ENCODE measurements around the gene RFWD3. TPM values are rescaled to one million over a fixed set of nuclear protein-coding genes. Genes with fewer than 3 reads are reported as not detected.
A peak's percentile ranks its signal among the peaks of the same experiment; 100 is the strongest.

Gene RFWD3
- polyA plus RNA-seq, 1 experiment = 13.4 TPM

DNA sequence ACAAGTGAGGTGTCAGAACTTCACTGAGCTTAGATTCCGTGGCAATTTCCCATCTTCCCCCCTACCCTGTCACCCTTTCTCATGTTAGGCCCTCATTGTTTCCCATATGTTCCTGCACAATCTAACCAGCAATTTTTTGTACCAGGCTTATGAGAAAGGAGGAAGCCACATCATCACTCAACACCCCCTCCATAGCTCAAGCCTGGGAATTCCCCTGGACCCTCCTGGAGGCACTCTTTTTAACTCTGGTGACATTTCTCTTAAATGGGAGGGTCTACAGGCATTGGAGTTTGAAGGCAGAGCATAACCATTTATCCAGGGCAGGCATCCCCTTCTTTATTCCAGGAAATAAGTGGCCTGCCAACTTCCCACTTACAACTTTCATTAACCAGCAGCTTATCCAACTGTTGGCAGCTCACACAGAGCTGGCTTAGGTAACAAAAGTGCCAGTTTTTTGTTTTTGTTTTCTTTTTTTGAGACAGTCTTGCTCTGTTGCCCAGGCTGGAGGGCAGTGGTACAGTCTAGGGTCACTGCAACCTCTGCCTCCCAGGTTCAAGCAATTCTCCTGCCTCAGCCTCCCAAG, 49.4 kb downstream of the RFWD3 start:
- CTCF ChIA-PET = interaction anchor here (1.0 kb wide), 1 partner anchor 34 kb away, joined by 3 read pairs; no protein-coding TSS in a partner anchor
- H3K4me3 ChIP-seq (ENCODE audit: low read depth, low read length) = no peak overlapping the region
- H3K27me3 ChIP-seq (ENCODE audit: control insufficient read depth, insufficient read depth, low read length) = no peaks in the 10 kb centered on the region
- H3K27ac ChIP-seq (ENCODE audit: low read depth, low read length) = no peak overlapping the region
- H3K9me3 ChIP-seq (ENCODE audit: control insufficient read depth, insufficient read depth, low read length) = no peaks in the 10 kb centered on the region
- no peak for DNase-seq (ENCODE audit: low read depth, low spot score)
- TF ChIP-seq, protein P1, sequence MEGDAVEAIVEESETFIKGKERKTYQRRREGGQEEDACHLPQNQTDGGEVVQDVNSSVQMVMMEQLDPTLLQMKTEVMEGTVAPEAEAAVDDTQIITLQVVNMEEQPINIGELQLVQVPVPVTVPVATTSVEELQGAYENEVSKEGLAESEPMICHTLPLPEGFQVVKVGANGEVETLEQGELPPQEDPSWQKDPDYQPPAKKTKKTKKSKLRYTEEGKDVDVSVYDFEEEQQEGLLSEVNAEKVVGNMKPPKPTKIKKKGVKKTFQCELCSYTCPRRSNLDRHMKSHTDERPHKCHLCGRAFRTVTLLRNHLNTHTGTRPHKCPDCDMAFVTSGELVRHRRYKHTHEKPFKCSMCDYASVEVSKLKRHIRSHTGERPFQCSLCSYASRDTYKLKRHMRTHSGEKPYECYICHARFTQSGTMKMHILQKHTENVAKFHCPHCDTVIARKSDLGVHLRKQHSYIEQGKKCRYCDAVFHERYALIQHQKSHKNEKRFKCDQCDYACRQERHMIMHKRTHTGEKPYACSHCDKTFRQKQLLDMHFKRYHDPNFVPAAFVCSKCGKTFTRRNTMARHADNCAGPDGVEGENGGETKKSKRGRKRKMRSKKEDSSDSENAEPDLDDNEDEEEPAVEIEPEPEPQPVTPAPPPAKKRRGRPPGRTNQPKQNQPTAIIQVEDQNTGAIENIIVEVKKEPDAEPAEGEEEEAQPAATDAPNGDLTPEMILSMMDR (IDR thresholded peaks at IDR 0.05; ENCODE audit: low read depth, low read length) = no peak
- POLR2A ChIA-PET = interaction anchor here (1.1 kb wide), 1 partner anchor 10 kb away, joined by 4 read pairs; the partner anchor contains the start of gene GLG1

DNA sequence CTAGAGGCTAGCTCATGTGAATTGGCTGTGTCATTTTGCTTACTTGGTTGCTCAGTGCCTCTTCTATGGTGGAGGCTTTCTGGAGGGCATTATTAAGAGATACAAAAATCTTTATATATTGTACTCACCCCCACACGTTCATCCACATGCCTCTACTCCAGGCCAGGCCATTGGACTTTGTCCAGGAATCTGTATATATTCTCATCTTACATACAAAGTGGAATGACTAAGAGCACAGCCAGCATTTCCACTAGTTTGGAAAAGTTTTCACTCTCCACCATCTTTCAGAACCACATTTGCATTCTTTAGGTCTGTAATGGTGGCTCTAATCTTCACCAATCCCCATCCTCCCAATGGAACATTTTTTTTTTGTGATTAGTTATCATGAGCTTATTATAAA, 55.0 kb downstream of the RFWD3 start:
- TF ChIP-seq, protein P1 (IDR thresholded peaks at IDR 0.05; ENCODE audit: low read depth, low read length) = no peak
- ChIA-PET POLR2A (interaction anchor here (0.6 kb wide), 1 partner anchor 302 kb away, joined by 4 read pairs; no protein-coding TSS in a partner anchor), CTCF (interaction anchor here (1.4 kb wide), 1 partner anchor 11 kb away, joined by 9 read pairs; no protein-coding TSS in a partner anchor)
- no peaks in the 10 kb centered on the region; the same call in 1 of the 2 replicates for H3K9me3 ChIP-seq (ENCODE audit: control insufficient read depth, insufficient read depth, low read length)
- no peaks in the 10 kb centered on the region for H3K27me3 ChIP-seq (ENCODE audit: control insufficient read depth, insufficient read depth, low read length)
- no peak overlapping the region for H3K4me3 ChIP-seq (ENCODE audit: low read depth, low read length)
- H3K27ac ChIP-seq (ENCODE audit: low read depth, low read length) = peak overlapping the region; percentile 85
- DNase-seq (ENCODE audit: low read depth, low spot score) = peak; percentile 83

DNA sequence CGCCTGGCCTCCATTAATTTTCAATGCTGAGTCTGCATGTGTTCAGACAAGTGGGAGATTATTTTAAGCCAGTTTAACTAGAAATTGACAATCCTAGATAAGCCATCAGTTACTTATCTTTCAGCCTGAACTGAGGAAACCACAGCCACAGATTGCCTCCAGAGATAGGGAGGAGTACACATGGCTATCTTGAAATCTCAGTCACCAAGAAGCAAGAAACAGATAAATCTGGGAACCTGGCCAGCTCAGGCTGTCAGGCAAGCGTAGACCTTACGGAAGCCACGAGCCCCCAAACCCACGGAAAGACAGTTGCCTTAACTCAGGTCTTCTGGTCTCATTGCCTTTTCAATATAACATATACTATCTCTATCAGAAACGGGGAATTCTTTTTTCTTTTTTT, 57.7 kb downstream of the RFWD3 start:
- Histone ChIP-seq H3K27ac (ENCODE audit: low read depth, low read length) (no peak overlapping the region), H3K4me3 (ENCODE audit: low read depth, low read length) (no peak overlapping the region), H3K9me3 (ENCODE audit: control insufficient read depth, insufficient read depth, low read length) (no peaks in the 10 kb centered on the region; the same call in 1 of the 2 replicates), H3K27me3 (ENCODE audit: control insufficient read depth, insufficient read depth, low read length) (no peaks in the 10 kb centered on the region)
- ChIA-PET POLR2A (interaction anchor here (0.7 kb wide), 1 partner anchor 18 kb away, joined by 4 read pairs; no protein-coding TSS in a partner anchor), CTCF (no interaction called here)
- DNase-seq (ENCODE audit: low read depth, low spot score) = no peak
- TF ChIP-seq, protein P1 (IDR thresholded peaks at IDR 0.05; ENCODE audit: low read depth, low read length) = no peak

DNA sequence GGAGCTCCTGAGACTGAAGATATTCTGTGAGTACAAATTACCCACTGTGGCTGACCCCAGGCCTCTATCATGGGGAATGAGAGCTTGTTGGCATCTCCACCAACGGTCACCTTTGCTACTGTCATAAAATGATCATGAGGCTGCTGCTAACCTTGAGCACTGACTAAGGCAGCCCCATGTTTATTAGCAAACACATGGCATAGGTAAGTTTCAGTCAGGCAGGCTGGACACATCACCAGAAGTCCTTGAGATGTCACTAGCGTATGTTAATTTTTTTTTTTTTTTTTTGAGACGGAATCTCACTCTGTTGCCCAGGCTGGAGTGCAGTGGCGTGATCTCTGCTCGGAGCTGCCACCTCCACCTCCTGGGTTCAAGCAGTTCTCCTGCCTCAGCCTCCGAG, 58.3 kb downstream of the RFWD3 start:
- Histone ChIP-seq H3K9me3 (ENCODE audit: control insufficient read depth, insufficient read depth, low read length) (no peaks in the 10 kb centered on the region; the same call in 1 of the 2 replicates), H3K27me3 (ENCODE audit: control insufficient read depth, insufficient read depth, low read length) (no peaks in the 10 kb centered on the region), H3K4me3 (ENCODE audit: low read depth, low read length) (no peak overlapping the region), H3K27ac (ENCODE audit: low read depth, low read length) (no peak overlapping the region)
- POLR2A ChIA-PET = interaction anchor here (1.4 kb wide), 1 partner anchor 18 kb away, joined by 4 read pairs; no protein-coding TSS in a partner anchor
- no peak for DNase-seq (ENCODE audit: low read depth, low spot score)
- CTCF ChIA-PET = interaction anchor here (0.6 to 1.2 kb wide), 3 partner anchors 12 to 125 kb away, joined by 3 to 4 read pairs (median 3); no protein-coding TSS in a partner anchor
- TF ChIP-seq, protein P1 (IDR thresholded peaks at IDR 0.05; ENCODE audit: low read depth, low read length) = no peak

DNA sequence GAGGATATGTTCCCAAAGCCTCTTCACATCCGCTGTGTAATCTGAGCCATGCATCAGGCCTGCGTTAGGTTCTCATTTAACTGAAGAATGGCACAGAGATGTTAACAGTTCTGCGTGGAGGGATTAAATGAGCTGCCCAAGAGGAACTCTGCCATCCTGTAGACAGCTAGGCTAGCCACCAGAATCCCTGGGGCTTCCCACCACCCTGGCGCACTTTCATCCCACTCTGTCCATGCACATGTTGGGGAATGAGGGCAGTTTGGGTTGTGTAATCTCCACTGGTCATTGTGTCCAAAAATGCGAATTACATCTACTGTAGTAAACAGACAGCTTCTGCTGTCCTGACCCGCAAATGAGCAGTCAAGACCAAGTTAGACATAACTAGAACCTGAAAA, 58.7 kb downstream of the RFWD3 start:
- H3K9me3 ChIP-seq (ENCODE audit: control insufficient read depth, insufficient read depth, low read length) = no peaks in the 10 kb centered on the region; the same call in 1 of the 2 replicates
- TF ChIP-seq, protein P1 (IDR thresholded peaks at IDR 0.05; ENCODE audit: low read depth, low read length) = no peak
- H3K27me3 ChIP-seq (ENCODE audit: control insufficient read depth, insufficient read depth, low read length) = no peaks in the 10 kb centered on the region
- no peak for DNase-seq (ENCODE audit: low read depth, low spot score)
- ChIA-PET CTCF (interaction anchor here (0.6 to 1.2 kb wide), 3 partner anchors 13 to 125 kb away, joined by 3 to 4 read pairs (median 3); no protein-coding TSS in a partner anchor), POLR2A (interaction anchor here (1.1 to 1.4 kb wide), 2 partner anchors 19 to 109 kb away, joined by 3 to 4 read pairs; no protein-coding TSS in a partner anchor)
- no peak overlapping the region for H3K4me3 ChIP-seq (ENCODE audit: low read depth, low read length)
- H3K27ac ChIP-seq (ENCODE audit: low read depth, low read length) = peak overlapping the region; percentile 52

Measured in AG04450 (cell line).